K562 (cell line): ENCODE measurements around the gene APPBP2. TPM values are rescaled to one million over a fixed set of nuclear protein-coding genes. Genes with fewer than 3 reads are reported as not detected.

Experiments
- ATAC-seq: fragments of 200-7000 bp; cut with Tn5 transposase; 3 replicates; pipeline ENCODE4 v1.9.1; 2020; ENCODE audit warnings: moderate library complexity
- BruUV-seq: library from RNA; stranded (reverse); fragments of 400-500 nt; replicated peaks from 2 replicates; lab custom pipeline; 2021; lab: Mats Ljungman, UMichigan
- CTCF ChIA-PET: fragments of 300-600 bp; formaldehyde crosslinking; extraction: SDS; loops from one replicate; lab custom pipeline; 2021; ENCODE audit warnings: low intra/inter-chr PET ratio; lab: Yijun Ruan, JAX
- POLR2A ChIA-PET: fragments of 300-600, 350-650 bp; sonication (Branson Sonifier 250); formaldehyde crosslinking; extraction: SDS; loops from one replicate; lab custom pipeline; 2021; ENCODE audit warnings: antibody characterized with exemption, inconsistent platforms; lab: Yijun Ruan, JAX
- DNase-seq, 4 experiments: peaks; one replicate each; pipeline versions ENCODE4 v3.0.0 to v3.0.0-alpha.2; 2011 to 2018; ENCODE audit warnings: low spot score in 3 of 4, mixed read lengths in 3 of 4; ENCODE audit errors: extremely low read depth in 1 of 4
- FAIRE-seq: peaks from 2 replicates; lab custom pipeline; 2011; peaks lifted over from hg19 to GRCh38; lab: Jason Lieb, UNC
- H2AFZ ChIP-seq: 2 replicates; pipeline ENCODE4 v1.6.0; 2011; ENCODE audit warnings: low read depth, low read length, control low read depth, inconsistent platforms
- H3K27ac ChIP-seq: fragments of 200-600 bp; 3 replicates; pipeline ENCODE4 v1.8.0; 2011; ENCODE audit warnings: low read depth, mild to moderate bottlenecking, control low read depth, inconsistent platforms, low read length, moderate library complexity, mixed read lengths; ENCODE audit errors: extremely low read depth
- H3K27me3 ChIP-seq, 2 experiments: fragments of 300-600 bp in 1 of 2; 2 replicates in 1 of 2; 3 replicates in 1 of 2; pipeline versions ENCODE4 v1.6.0 to v1.8.0; 2011; ENCODE audit warnings: inconsistent platforms in 2 of 2, low read length in 2 of 2, mild to moderate bottlenecking in 1 of 2, mixed read lengths in 1 of 2, moderate library complexity in 1 of 2; ENCODE audit not compliant: control insufficient read depth in 2 of 2, insufficient read depth in 2 of 2
- H3K36me3 ChIP-seq: fragments of 300-600 bp; 3 replicates; pipeline ENCODE4 v1.8.0; 2011; ENCODE audit warnings: mild to moderate bottlenecking, low read length, inconsistent platforms; ENCODE audit not compliant: control insufficient read depth, insufficient read depth
- H3K4me1 ChIP-seq, 2 experiments: fragments of 200-600 bp in 1 of 2; replicated peaks in 1 of 2; 2 replicates in 1 of 2; 3 replicates in 1 of 2; pipeline versions ENCODE4 v1.5.1 to v1.8.0; 2011; ENCODE audit warnings: inconsistent platforms in 2 of 2, low read length in 2 of 2, mild to moderate bottlenecking in 1 of 2, mixed read lengths in 1 of 2, moderate library complexity in 1 of 2; ENCODE audit not compliant: control insufficient read depth in 2 of 2, insufficient read depth in 2 of 2
- H3K4me2 ChIP-seq: 2 replicates; pipeline ENCODE4 v1.6.1; 2011; ENCODE audit warnings: low read length, control low read depth, inconsistent platforms, mixed read lengths; ENCODE audit not compliant: insufficient read depth
- H3K4me3 ChIP-seq: fragments of 200-600 bp; sonication (generic), shearing (Covaris generic); 2 replicates; pipeline ENCODE4 v1.5.1; 2016; ENCODE audit warnings: control low read depth, inconsistent platforms
- H3K79me2 ChIP-seq: fragments of 200-600 bp; 3 replicates; pipeline ENCODE4 v1.8.0; 2011; ENCODE audit warnings: low read length, inconsistent platforms; ENCODE audit not compliant: control insufficient read depth, insufficient read depth
- H3K9ac ChIP-seq, 2 experiments: 2 replicates each; pipeline versions ENCODE4 v1.6.0 to v1.6.1; 2011; ENCODE audit warnings: low read depth in 2 of 2, low read length in 2 of 2, control low read depth in 1 of 2, inconsistent platforms in 1 of 2, mild to moderate bottlenecking in 1 of 2, mixed read lengths in 1 of 2; ENCODE audit not compliant: insufficient read depth in 1 of 2
- H3K9me1 ChIP-seq: one replicate; pipeline ENCODE4 v1.6.0; 2011; ENCODE audit warnings: inconsistent platforms, mild to moderate bottlenecking, low read length, moderate library complexity; ENCODE audit not compliant: control insufficient read depth, insufficient read depth
- H3K9me3 ChIP-seq: replicated peaks from 2 replicates; pipeline ENCODE4 v1.5.1; 2011; ENCODE audit warnings: low read depth, low read length, inconsistent platforms; ENCODE audit not compliant: control insufficient read depth, insufficient read depth
- H4K20me1 ChIP-seq: replicated peaks from 2 replicates; pipeline ENCODE4 v1.6.1; 2011; ENCODE audit warnings: low read length, inconsistent platforms, mixed read lengths; ENCODE audit not compliant: control insufficient read depth, insufficient read depth
- TCF7L2 ChIP-seq: fragments of 150-350 bp; IDR thresholded peaks from 2 replicates; pipeline ENCODE4 v1.6.1; 2016; ENCODE audit warnings: low read depth, mild to moderate bottlenecking, low read length, moderate library complexity
- ZBTB11 ChIP-seq, 3 experiments: fragments of 200-800 bp in 1 of 3; fragments of 250-450 bp in 1 of 3; fragments of 450-650 bp in 1 of 3; sonication (Bioruptor Pico) in 1 of 3; sonication (Bioruptor generic) in 1 of 3; formaldehyde crosslinking in 1 of 3; IDR thresholded peaks; 2 replicates each; pipeline versions ENCODE4 v1.6.1 to v1.8.0; 2016 to 2022; ENCODE audit warnings: mild to moderate bottlenecking in 2 of 3, missing genetic modification characterization in 2 of 3, missing compliant biosample characterization in 1 of 3, moderate library complexity in 1 of 3
- WGBS: fragments of 100-300 bp; shearing (Covaris generic); methylation state at CpG from one replicate; pipeline ENCODE4 v1.1.6; 2016; ENCODE audit warnings: low coverage, mixed read lengths; ENCODE audit not compliant: insufficient coverage; ENCODE audit errors: missing lambda C conversion rate; 5-methylcytosine and 5-hydroxymethylcytosine counted together
- in situ Hi-C: fragments of 300-500 bp; cut with MboI; formaldehyde crosslinking; loops from 4 replicates; pipeline ENCODE4 v1.15.0; 2018; ENCODE audit warnings: inconsistent platforms, mixed read lengths
- intact Hi-C: fragments of 100-400 bp; cut with micrococcal nuclease; formaldehyde crosslinking; loops from 2 replicates; pipeline ENCODE4 v1.14.2; 2022
- polyA plus RNA-seq, 8 experiments: library from polyadenylated mRNA; depleted of rRNA in 4 of 8; stranded (reverse) in 5 of 8; unstranded in 3 of 8; fragments of >200 nt; fragmentation: Nextera tagmentation in 2 of 8; fragmentation: Illumina TruSeq in 1 of 8; extraction: Ambion mirVana in 2 of 8; extraction: Trizol in 1 of 8; gene quantifications; 2 replicates each; pipeline versions ENCODE4 v1.2.1 to v1.2.3, GENCODE V29; 2011 to 2014; ENCODE audit warnings: inconsistent platforms in 1 of 8, missing spikeins in 1 of 8
- total RNA-seq, 7 experiments: library from RNA; depleted of rRNA in 6 of 7; stranded (reverse); fragments of >200 nt in 6 of 7; fragmentation: Illumina TruSeq in 2 of 7; extraction: Trizol in 2 of 7; gene quantifications; 2 replicates each; pipeline versions ENCODE4 v1.2.1 to v1.2.3, GENCODE V29; 2011 to 2021; ENCODE audit warnings: low replicate concordance in 1 of 7

APPBP2 gene
- total and polyA plus RNA-seq, 9 of the 15 experiments (the other 6 are each of a cell fraction or from before 2014, with no cell fraction given), result 2.7 to 16.8 (median 6.9) TPM

- H3K9me3 ChIP-seq, result peaks cover 3% of the 10 kb centered on the region; the same call in 1 of the 2 replicates
- WGBS, result 95% methylated on average over 1 of the region's 1 CpG
- ChIA-PET CTCF (no interaction called here), POLR2A (no interaction called here)
- peaks cover 2 to 8% of the 10 kb centered on the region in 2 experiments; a peak in 3 of 5 replicates for H3K4me1 ChIP-seq
- no peak overlapping the region for H2AFZ ChIP-seq
- FAIRE-seq, result no peak
- H3K27ac ChIP-seq, result no peak overlapping the region
- no peaks in the 10 kb centered on the region for H3K79me2 ChIP-seq
- peaks cover 6% of the 10 kb centered on the region; the same call in 2 of the 3 replicates for H3K36me3 ChIP-seq
- H3K9ac ChIP-seq, result no peak overlapping the region
- no peaks in the 10 kb centered on the region for H4K20me1 ChIP-seq
- H3K27me3 ChIP-seq, result no peaks in the 10 kb centered on the region
- no peak for DNase-seq
- no peak for TF ChIP-seq TCF7L2
- TF ChIP-seq ZBTB11 (CRISPR knock-in tag; IDR thresholded peaks at IDR 0.05), result peak in 1 of 3 experiments; percentile 55; a peak in 1 of 6 replicates
- H3K9me1 ChIP-seq, result no peaks in the 10 kb centered on the region
- H3K4me3 ChIP-seq, result no peak overlapping the region
- H3K4me2 ChIP-seq, result no peak overlapping the region
- in situ Hi-C loops (no loop called here), intact Hi-C loops (no loop called here)
- no peak for ATAC-seq
- no TSS peak for BruUV-seq
Measured at GRCh38 chr17:60472449-60472848, 53.6 kb downstream of the APPBP2 start.
